ENCODE results near the gene TCTA. TPM values are rescaled to one million over a fixed set of nuclear protein-coding genes. Genes with fewer than 3 reads are reported as not detected.
A peak's percentile ranks its signal among the peaks of the same experiment; 100 is the strongest.

Gene TCTA
- polyA plus RNA-seq, 1 experiment: 57.2 TPM

GRCh38 chr3:49378249-49378895 is 33.9 kb upstream of the TCTA start:
- ChIA-PET POLR2A (interaction anchor here (0.6 to 0.7 kb wide), 3 partner anchors 13 to 452 kb away, joined by 3 to 16 read pairs (median 3); no protein-coding TSS in a partner anchor), CTCF (no interaction called here)
- Histone ChIP-seq H3K27me3 (ENCODE audit: control insufficient read depth, insufficient read depth, low read length) (no peaks in the 10 kb centered on the region), H3K4me3 (ENCODE audit: low read depth, low read length) (no peak overlapping the region), H3K36me3 (ENCODE audit: control insufficient read depth, insufficient read depth, low read length) (peaks cover 2% of the 10 kb centered on the region)
- DNase-seq (ENCODE audit: low read depth): peak; percentile 85
- TF ChIP-seq, protein P1, sequence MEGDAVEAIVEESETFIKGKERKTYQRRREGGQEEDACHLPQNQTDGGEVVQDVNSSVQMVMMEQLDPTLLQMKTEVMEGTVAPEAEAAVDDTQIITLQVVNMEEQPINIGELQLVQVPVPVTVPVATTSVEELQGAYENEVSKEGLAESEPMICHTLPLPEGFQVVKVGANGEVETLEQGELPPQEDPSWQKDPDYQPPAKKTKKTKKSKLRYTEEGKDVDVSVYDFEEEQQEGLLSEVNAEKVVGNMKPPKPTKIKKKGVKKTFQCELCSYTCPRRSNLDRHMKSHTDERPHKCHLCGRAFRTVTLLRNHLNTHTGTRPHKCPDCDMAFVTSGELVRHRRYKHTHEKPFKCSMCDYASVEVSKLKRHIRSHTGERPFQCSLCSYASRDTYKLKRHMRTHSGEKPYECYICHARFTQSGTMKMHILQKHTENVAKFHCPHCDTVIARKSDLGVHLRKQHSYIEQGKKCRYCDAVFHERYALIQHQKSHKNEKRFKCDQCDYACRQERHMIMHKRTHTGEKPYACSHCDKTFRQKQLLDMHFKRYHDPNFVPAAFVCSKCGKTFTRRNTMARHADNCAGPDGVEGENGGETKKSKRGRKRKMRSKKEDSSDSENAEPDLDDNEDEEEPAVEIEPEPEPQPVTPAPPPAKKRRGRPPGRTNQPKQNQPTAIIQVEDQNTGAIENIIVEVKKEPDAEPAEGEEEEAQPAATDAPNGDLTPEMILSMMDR (IDR thresholded peaks at IDR 0.05; ENCODE audit: insufficient read depth, low read depth, low read length): no peak

DNA sequence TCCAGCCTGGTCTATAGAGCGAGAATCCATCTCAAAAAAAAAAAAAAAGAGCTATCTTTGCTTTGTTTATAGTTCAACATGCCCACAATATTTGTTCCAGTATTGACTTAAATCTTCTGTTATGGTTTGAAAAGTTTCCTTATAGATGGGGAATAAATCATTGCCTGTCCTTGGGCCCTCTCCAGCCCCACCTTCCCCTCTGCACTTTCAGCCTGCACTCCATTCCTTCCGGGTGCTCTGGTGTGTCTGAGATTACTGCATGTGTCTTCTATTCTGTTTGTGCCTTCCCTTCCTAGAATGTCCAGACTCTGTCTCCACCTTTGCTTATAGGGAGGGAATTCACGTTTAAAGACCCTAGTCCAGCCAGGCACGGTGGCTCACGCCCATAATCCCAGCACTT is 28.8 kb upstream of the TCTA start:
- POLR2A ChIA-PET: interaction anchor here (0.6 kb wide), 1 partner anchor 89 kb away, joined by 3 read pairs; no protein-coding TSS in a partner anchor
- TF ChIP-seq, protein P1 (IDR thresholded peaks at IDR 0.05; ENCODE audit: insufficient read depth, low read depth, low read length): no peak
- Histone ChIP-seq H3K27me3 (ENCODE audit: control insufficient read depth, insufficient read depth, low read length) (no peaks in the 10 kb centered on the region), H3K4me3 (ENCODE audit: low read depth, low read length) (no peak overlapping the region), H3K36me3 (ENCODE audit: control insufficient read depth, insufficient read depth, low read length) (no peaks in the 10 kb centered on the region)
- CTCF ChIA-PET: no interaction called here
- no peak for DNase-seq (ENCODE audit: low read depth)

DNA sequence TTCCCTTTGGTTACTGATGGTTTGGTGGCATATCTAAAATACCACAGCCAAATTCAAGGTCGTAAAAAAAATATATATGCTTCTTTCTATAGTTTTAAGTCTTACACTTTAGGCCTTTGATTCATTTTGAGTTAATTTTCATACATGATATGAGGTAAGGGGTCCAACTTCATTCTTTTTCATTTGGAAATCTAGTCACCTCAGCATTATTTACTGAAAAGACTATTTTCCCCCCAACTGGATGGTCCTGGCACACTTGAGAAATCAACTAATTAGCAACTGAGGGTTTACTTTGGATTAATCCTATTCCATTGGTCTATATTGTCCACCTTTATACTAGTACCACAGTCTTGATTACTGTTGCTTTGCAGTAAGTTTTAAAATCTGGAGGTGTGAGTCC is 26.6 kb upstream of the TCTA start:
- H3K27me3 ChIP-seq (ENCODE audit: control insufficient read depth, insufficient read depth, low read length): no peaks in the 10 kb centered on the region
- POLR2A ChIA-PET: no interaction called here

GRCh38 chr3:49386056-49386756 is 26.0 kb upstream of the TCTA start:
- POLR2A ChIA-PET: no interaction called here
- CTCF ChIA-PET: no interaction called here
- H3K36me3 ChIP-seq (ENCODE audit: control insufficient read depth, insufficient read depth, low read length): peaks cover 2% of the 10 kb centered on the region; the same call in 1 of the 2 replicates
- no peaks in the 10 kb centered on the region for H3K27me3 ChIP-seq (ENCODE audit: control insufficient read depth, insufficient read depth, low read length)
- TF ChIP-seq, protein P1 (IDR thresholded peaks at IDR 0.05; ENCODE audit: insufficient read depth, low read depth, low read length): no peak
- H3K4me3 ChIP-seq (ENCODE audit: low read depth, low read length): no peak overlapping the region
- DNase-seq (ENCODE audit: low read depth): no peak

More for the DNA sequence above, 26.6 kb upstream of the TCTA start:
- TF ChIP-seq, protein P1 (IDR thresholded peaks at IDR 0.05; ENCODE audit: insufficient read depth, low read depth, low read length): no peak
- DNase-seq (ENCODE audit: low read depth): no peak
- CTCF ChIA-PET: no interaction called here
- H3K4me3 ChIP-seq (ENCODE audit: low read depth, low read length): no peak overlapping the region
- H3K36me3 ChIP-seq (ENCODE audit: control insufficient read depth, insufficient read depth, low read length): peaks cover 2% of the 10 kb centered on the region; the same call in 1 of the 2 replicates

- no peak overlapping the region for H3K4me3 ChIP-seq (ENCODE audit: low read depth, low read length)
- TF ChIP-seq, protein P1 (IDR thresholded peaks at IDR 0.05; ENCODE audit: insufficient read depth, low read depth, low read length): no peak
- H3K36me3 ChIP-seq (ENCODE audit: control insufficient read depth, insufficient read depth, low read length): peaks cover 2% of the 10 kb centered on the region; the same call in 1 of the 2 replicates
- DNase-seq (ENCODE audit: low read depth): no peak
- ChIA-PET POLR2A (no interaction called here), CTCF (interaction anchor here (1.0 kb wide), 1 partner anchor 24 kb away, joined by 3 read pairs; the partner anchor contains the start of genes RHOA and TCTA)
- no peaks in the 10 kb centered on the region for H3K27me3 ChIP-seq (ENCODE audit: control insufficient read depth, insufficient read depth, low read length)
These were observed 24.5 kb upstream of the TCTA start for GRCh38 chr3:49387721-49388120.

Data from BJ (cell line).